Non-pigmented ciliary epithelial cell (primary cell): Measurements from ENCODE around the gene HABP4.

Experiments used
- DNase-seq: peaks from one replicate; pipeline ENCODE4 v3.0.0-alpha.2; 2010; ENCODE audit warnings: low read depth

The HABP4 gene

DNA sequence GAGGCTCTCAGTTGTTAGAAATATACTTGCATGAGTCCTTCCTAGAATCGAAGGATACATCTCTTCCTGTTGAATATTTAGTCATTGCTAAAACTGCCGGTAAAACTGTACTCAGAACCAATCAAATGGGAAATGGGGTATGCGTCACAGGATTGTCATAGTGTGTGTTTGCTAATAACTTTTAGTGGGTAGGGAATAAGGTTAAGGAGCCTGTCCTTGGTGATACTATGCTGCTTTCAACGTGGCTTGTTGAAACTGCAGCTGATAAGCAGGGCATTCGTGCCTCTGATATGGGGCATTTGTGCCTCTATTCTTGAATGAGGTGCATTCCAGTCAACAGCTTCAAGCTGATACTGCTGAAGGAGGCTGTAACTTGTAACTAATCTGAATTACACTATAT is 26.6 kb downstream of the HABP4 start:
- no peak for DNase-seq

DNA sequence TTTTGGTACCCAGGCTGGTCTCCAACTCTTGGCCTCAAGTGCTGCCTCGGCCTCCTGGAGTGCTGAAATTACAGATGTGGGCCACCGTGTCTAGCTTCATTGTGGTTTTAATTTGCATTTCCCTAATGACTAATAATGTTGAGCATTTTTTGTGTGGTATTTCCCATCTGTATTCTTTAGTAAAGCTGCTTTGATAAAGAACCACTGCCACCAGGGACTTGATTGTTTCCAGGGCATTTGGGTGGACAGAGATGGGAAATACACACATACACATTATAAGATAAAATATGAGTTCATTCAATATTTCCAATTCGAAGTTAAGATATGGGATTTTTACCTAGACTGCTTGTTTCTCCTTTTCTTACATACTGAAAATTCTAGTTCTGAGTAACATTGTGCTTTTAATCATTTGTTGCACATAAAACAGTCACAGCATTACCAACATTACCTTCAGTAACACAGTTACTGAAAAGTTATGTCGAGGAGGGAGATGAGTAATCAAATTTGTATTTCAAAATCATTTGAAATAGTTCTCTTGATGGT is 28.9 kb downstream of the HABP4 start:
- DNase-seq = no peak

- DNase-seq = no peak
Observed at GRCh38 chr9:96480736-96481135, 30.8 kb downstream of the HABP4 start.

DNA sequence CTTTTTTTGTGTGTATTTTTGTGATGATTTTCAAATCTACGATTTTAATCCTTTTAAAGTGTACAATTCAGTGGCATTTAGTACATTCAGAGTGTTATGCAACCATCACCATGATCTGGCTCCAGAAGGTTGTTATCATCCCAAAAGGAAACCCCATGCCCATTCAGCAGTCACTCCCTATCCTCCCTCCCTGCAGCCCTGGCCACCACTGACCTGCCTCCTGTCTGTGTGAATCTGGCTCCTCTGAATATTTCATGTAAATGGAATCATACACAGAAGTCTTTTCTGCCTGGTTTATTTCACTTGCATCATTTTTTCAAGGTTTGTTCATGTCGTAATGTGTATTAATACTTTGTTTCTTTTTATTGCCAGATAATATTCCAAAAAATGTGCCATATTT is 32.5 kb downstream of the HABP4 start:
- DNase-seq = no peak

DNA sequence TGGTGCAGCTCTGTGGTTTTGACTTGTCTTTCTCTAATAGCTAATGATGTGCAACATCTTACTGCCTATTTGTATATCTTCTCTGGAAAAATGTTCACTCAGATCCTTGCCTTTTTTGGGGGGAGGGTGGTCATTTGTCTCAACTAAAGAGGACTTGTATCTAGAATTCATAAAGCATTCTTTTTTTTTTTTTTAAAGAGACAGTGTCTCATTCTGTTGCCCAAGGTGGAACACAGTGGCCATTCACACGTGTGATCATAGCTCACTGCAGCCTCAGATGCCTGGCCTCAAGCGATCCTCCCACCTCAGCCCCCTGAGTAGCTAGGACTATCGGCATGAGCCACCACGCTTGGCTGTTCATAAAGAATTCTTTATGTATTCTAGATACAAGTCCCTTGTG is 33.2 kb downstream of the HABP4 start:
- no peak for DNase-seq

- no peak for DNase-seq
Observed at GRCh38 chr9:96483733-96484390, 33.9 kb downstream of the HABP4 start.

- no peak for DNase-seq
Observed at GRCh38 chr9:96484521-96484931, 34.6 kb downstream of the HABP4 start.

- DNase-seq = no peak
Observed at GRCh38 chr9:96485280-96485679, 35.3 kb downstream of the HABP4 start.

DNA sequence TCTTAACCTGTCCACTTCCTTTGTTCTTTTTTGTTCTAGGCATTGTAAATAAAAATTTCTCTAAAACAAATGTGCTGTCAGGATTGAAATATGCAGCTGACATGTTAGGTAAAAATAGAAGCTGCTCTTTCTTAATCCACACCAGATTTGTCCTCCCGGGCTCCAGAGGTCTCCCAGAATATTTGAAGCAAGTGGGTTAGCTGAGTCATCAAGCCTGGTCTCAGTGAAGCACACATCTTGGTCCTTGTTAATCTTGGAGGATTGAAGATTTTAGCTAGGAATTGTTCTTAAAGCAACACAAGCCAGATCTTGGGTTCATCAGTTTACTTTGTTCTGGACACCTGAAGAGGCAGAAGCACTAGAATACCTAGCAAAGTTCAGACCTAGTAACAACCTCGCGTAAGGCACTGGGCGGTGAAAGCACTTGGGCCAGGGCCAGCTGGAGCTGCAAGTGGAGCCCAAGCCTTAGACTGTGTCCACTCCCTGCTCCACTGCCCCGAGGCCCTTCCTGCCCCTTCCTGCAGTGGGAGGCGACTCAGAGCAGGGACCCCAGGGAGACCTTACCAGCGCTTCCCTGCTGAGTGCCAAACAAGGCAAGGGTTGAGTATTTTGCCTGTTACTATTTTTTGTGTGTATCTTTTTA is 36.5 kb downstream of the HABP4 start:
- peak; percentile 83 for DNase-seq

GRCh38 chr9:96487029-96487396 is 37.0 kb downstream of the HABP4 start:
- DNase-seq = no peak

GRCh38 chr9:96487949-96488348 is 38.0 kb downstream of the HABP4 start:
- peak; percentile 24 for DNase-seq

- DNase-seq = no peak
Observed at GRCh38 chr9:96489482-96489979, 39.6 kb downstream of the HABP4 start.

DNA sequence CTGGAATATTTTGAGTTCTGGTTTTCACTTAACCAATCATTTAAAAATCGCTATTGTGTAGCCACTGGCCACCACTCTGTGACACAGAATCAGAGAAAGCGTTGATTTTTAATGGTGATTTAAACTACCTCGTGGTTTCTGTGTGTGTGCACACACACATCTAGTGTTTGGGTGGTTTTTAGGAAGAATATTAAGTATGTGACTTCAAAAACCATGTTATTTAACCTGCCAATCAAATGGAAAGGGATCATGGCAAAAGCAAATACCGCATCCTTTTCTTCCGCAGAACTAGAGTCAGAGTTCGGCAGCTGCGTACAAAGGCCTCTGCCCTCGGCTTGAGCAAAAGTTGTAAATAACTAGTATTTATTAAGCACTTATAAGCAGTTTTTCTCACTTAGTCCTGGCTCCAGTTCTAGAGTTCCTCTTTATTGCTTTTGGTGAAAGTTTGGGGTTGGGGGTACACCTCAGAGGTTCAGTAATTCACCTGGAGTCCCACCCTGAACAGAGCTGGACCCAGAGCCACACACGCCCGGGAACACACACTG is 40.6 kb downstream of the HABP4 start:
- no peak for DNase-seq

DNA sequence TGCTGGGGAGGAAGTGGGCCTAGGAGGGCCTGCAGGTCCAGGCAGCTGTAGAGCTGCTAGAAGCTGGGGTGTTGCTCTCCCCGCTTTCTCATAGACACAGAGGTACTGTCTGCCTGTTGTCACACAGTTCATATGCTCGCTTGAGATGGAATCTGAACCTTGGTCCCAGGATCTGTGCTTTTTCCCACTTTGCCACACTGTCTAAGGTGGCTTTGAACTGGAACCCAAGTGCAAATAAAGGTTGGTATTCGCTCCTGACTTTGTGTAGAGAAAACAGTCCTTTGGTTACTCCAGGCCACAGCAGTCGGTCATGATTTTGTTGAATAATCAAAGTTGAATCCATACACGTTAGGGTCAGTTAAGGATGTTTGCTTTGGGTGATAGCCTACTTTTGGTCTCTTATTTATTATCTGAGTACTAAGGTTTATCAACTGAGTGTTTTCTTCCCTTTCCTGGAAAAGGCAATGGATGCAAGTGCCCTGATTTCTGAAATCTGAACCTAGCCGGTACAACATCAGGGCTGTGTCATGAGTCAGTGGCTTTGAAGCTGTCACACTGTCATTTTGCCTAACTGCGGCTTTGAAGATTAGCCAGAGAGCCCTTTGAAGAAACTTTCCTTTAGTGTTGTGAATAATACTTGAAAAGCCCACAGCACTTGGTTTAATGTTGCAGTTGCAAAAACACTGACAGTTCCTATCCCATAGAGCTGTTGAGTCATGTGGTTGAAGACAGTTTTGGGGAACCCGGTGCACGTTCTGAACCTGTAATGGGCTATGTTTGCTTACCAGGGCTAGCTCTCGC is 41.3 kb downstream of the HABP4 start:
- no peak for DNase-seq

DNA sequence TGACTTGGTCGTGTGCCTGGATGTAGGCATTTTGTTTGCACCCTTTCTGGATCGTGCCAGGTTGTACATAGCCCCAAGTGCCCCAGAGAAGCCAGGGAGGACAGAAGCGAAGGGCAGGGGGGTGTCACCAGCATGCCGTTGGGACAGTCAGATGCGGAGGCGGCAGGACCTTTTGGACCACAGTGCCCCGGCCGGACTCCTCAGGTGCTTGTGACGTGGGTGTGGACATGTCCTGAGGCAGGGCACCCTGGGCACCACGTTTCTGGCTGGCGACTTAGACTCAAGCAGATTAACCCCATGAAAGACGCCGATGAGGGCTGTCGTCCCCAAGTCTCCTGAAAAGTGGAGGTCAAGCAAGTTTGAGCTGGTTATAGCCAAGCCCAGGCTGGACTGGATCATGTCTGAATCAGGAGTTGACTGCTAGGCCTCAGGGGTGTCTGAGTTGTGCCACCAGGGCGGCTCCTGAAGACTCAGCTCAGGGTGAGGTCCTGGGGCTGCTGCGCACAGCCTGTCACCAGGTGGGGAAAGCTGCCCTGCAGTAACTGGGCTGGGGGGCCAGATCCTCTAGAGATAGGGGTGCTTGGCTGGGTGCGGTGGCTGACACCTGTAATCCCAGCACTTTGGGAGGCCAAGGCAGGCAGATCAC is 42.0 kb downstream of the HABP4 start:
- DNase-seq = no peak

DNA sequence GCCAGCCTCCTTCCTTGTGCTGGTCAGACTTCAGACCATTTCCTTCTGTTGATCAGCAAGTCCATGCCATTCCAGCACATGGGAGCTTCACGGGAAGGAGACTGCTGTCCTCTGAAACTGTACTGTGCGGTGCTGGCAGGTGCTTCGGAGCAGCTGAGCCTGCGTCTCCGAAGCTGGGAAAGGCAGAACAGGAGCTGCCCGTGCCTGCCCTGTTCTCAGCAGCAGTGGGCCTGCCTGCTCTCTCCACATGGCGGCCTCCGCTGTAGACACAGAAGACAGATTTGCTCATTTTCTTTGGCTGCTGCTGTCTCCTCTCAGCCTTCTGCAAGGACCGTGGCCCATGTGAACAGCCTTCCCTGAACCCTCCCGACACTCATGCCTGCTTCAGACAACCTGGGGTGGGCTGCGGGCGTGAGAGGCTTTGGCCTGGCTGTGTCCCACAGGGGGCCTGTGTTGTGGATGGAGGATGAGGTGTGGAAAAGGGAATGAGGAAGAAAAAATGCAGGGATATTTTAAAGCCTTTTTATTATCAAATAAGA is 43.1 kb downstream of the HABP4 start:
- no peak for DNase-seq

GRCh38 chr9:96493757-96494156 is 43.8 kb downstream of the HABP4 start:
- no peak for DNase-seq

DNA sequence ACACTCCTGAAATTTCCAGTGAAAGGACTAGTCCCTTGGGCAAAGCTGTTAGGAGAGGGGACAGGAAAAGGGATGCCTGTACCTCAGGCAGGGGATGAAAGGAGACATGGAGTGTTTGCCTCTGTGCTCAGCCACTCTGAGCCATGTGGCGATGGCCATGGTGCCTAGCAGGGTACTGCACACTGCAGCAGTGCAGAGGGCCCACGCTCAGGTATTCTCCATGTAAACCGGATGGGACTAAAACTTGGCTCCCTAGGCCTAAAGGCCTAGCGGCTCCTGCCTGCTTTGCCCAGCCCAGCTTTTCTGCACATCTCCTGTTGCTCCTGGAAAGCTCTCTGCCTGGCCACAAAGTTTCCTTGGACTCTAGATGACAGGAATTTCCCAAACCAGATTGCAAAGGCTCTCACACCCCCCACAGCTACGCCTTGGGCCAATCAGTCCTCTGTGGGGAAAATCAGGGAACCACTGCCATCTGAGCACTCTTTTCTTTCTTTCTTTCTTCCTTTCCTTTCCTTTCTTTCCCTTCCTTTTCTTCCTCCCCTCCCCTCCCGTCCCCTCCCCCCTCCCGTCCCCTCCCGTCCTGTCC is 44.3 kb downstream of the HABP4 start:
- no peak for DNase-seq

DNA sequence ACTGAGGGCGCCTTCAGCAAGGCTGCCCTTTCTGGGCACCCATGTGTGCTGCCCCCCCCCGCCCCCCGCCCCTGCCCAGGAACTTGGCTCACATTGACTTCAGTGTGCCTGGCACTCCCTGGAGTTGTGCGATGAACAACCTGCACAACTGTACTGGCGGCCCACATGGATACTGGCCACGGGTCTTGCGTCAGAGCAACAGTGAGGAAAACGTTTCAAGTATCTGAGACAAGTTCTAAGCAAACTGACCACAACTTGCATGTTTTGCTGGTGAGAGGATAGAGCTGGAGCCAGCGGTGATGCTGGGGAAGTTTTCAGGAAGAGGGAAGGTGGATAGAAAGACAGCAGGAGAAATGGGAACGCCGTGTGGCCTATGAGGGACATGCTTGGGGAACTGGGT is 45.4 kb downstream of the HABP4 start:
- DNase-seq = peak; percentile 81

DNA sequence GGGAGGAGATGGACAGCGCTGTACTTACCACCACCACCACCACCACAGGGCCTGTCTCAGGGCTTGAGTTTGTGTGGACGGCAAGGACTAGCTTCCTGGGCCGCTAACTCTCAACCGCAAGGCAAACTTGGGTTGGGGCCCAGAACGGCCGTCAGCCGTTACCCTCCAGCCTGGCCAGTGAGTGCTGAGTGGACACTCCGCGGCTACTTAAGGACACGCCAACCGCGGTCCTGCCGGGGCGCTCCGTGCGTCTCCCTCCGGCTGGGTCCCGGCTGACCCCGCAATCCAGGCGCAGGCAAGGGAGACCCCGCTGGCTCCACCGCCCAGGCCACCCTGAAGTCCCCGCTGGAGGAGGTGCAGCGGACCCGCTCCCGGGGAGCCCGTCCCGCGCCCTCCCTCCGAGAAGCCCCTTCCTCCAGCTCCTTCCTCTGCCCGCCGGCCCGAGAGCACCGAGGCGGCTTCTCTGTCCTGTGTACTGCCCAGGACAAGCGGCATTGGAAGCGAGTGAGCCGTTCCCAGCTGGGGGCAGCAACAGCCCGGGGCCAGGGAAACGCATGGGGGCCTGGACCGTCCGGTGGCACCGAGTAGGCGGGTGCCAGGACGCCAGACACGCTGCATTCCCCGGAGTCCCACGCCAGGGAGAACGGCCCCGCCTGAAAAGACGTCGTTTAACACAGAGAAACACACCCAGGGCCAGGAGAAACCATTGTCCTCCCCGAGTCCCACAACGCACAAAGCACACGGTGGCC is 46.6 kb downstream of the HABP4 start:
- no peak for DNase-seq

GRCh38 chr9:96497117-96497399 is 47.1 kb downstream of the HABP4 start:
- DNase-seq = no peak
